ENCODE data around the gene PVALEF. TPM values are rescaled to one million over a fixed set of nuclear protein-coding genes. Genes with fewer than 3 reads are reported as not detected.
A peak's percentile ranks its signal among the peaks of the same experiment; 100 is the strongest.

PVALEF gene
- total RNA-seq, 4 donors from 2014 or later, result not detected

GRCh38 chr17:81217491-81217890 is 52.2 kb downstream of the PVALEF start:
- TF ChIP-seq, protein P1, sequence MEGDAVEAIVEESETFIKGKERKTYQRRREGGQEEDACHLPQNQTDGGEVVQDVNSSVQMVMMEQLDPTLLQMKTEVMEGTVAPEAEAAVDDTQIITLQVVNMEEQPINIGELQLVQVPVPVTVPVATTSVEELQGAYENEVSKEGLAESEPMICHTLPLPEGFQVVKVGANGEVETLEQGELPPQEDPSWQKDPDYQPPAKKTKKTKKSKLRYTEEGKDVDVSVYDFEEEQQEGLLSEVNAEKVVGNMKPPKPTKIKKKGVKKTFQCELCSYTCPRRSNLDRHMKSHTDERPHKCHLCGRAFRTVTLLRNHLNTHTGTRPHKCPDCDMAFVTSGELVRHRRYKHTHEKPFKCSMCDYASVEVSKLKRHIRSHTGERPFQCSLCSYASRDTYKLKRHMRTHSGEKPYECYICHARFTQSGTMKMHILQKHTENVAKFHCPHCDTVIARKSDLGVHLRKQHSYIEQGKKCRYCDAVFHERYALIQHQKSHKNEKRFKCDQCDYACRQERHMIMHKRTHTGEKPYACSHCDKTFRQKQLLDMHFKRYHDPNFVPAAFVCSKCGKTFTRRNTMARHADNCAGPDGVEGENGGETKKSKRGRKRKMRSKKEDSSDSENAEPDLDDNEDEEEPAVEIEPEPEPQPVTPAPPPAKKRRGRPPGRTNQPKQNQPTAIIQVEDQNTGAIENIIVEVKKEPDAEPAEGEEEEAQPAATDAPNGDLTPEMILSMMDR (IDR thresholded peaks at IDR 0.05), result no peak
- DNase-seq (ENCODE audit: low spot score) (no peak), ATAC-seq (ENCODE audit: low FRiP score) (no peak)

- TF ChIP-seq, protein P1 (IDR thresholded peaks at IDR 0.05), result no peak
- DNase-seq (ENCODE audit: low spot score) (no peak), ATAC-seq (ENCODE audit: low FRiP score) (no peak)
Measured at GRCh38 chr17:81218459-81218858, 53.2 kb downstream of the PVALEF start.

DNA sequence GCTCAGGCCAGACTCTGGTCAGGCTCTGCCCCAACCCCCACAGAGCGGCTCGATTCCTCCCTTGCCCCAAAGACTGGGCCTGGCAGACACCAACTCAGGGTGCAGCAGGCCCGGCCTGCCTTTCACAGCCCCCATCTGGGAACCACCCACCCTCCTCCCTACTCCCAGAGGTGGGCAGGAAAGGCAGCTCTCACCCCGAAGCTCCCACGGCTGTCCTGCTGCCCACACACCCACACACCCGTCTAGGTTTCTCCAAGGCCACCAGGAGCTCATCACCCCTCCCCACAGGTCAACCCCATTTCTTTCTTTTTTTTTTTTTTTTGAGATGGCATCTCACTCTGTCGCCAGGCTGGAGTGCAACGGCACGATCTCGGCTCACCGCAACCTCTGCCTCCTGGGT is 53.7 kb downstream of the PVALEF start:
- DNase-seq (ENCODE audit: low spot score) (no peak), ATAC-seq (ENCODE audit: low FRiP score) (no peak)
- TF ChIP-seq, protein P1 (IDR thresholded peaks at IDR 0.05), result no peak

GRCh38 chr17:81219476-81220180 is 54.3 kb downstream of the PVALEF start:
- no peak for ATAC-seq (ENCODE audit: low FRiP score)
- TF ChIP-seq, protein P1 (IDR thresholded peaks at IDR 0.05), result no peak
- no peak for DNase-seq (ENCODE audit: low spot score)

DNA sequence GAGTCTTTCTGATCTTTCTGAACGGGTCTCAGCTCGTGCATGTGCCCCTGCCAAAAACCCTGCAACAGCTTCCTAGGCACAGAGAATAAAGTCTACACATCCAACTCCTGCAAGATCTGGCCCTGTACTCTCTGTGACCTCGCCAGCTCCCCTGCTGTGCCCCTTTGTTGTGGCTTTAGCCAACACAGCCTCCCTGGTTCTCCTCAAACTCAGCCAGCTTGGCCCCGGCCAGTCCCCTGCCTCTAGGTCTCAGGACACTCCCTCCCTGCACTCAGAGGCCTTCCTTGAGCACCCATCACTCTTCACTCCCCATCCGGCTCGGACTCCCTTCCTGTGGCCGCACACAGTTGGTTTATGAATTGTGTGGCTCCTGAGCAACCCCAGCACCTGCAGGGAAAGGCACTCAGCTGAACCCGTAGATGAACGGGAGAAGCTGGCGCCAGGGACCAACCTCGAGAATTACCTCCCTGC is 56.1 kb downstream of the PVALEF start:
- TF ChIP-seq, protein P1 (IDR thresholded peaks at IDR 0.05), result no peak
- no peak for ATAC-seq (ENCODE audit: low FRiP score)
- no peak for DNase-seq (ENCODE audit: low spot score)

DNA sequence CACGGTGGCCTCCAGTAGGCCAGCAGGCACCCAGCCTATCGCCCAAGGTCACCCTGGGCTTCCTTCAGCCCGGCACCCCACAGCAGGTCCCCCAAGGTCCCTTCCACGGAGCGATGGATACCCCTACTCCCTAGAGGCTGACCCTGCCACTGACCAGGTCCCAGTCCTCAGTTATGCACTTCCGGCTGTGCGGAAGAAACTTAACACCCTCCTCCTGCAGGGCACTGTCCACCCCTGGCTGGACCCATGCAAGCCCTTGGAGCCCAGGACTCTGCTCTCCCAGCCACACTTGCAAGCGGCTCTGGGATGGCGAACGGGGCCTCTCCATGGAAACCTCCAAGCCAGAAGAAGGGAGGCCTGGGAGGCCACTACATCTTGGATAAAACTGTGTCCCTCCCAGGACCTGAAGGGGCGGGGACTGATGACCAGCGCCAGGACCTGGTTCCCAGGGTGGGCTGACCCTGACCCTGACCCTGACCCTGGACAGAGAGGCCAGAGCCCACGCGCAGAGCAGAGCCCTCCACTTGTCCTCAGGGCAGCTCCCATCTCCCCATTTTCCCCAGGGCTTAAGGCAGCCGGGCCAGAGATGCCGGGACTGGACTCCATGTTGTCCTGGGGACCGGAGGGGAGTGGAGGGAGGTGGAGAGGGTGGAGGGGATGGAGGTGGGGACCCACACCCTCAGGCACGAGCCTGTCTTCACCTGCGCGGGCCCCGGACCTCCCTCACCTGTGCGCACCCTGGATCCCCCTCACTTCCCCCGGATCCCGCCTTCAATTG is 56.7 kb downstream of the PVALEF start:
- TF ChIP-seq, protein P1 (IDR thresholded peaks at IDR 0.05), result no peak
- DNase-seq (ENCODE audit: low spot score) (no peak), ATAC-seq (ENCODE audit: low FRiP score) (peak; percentile 2)

DNA sequence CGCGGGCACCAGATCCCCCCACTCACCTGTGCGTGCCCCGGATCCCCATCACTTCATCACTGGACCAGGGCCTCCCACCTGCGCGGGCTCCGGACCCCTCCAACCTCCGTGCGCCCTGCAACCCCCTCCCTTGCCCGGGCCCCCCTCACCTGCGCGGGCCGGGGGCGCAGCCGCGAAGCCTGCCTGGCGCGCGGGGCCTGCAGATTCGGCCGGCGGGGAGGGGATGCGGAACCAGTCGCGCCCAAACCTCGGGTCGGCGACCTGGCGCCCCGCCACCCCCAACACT is 57.3 kb downstream of the PVALEF start:
- DNase-seq (ENCODE audit: low spot score) (no peak), ATAC-seq (ENCODE audit: low FRiP score) (peak; percentile 0)
- TF ChIP-seq, protein P1 (IDR thresholded peaks at IDR 0.05), result no peak
